Neuron (in vitro differentiated cells): ENCODE measurements around the gene HARS1.
"Not testable (repeated sequence)": the region's sequence is repeated elsewhere in the genome, so short reads cannot be mapped to it uniquely, and the experiment has no call there.

Experiments
- H2AFZ ChIP-seq: one replicate; pipeline ENCODE4 v1.6.1; 2013; ENCODE audit warnings: low read depth, mild to moderate bottlenecking, inconsistent platforms, low read length, moderate library complexity
- H3K27me3 ChIP-seq: one replicate; pipeline ENCODE4 v1.6.1; 2013; ENCODE audit warnings: low read length; ENCODE audit not compliant: insufficient read depth
- H3K36me3 ChIP-seq: one replicate; pipeline ENCODE4 v1.6.1; 2013; ENCODE audit warnings: low read length; ENCODE audit not compliant: insufficient read depth
- H3K4me1 ChIP-seq: one replicate; pipeline ENCODE4 v1.6.1; 2013; ENCODE audit warnings: low read length; ENCODE audit not compliant: insufficient read depth
- H3K4me3 ChIP-seq: 2 replicates; pipeline ENCODE4 v1.5.1; 2013; ENCODE audit warnings: mild to moderate bottlenecking, low read length, moderate library complexity
- H3K9me3 ChIP-seq: one replicate; pipeline ENCODE4 v1.6.1; 2013; ENCODE audit warnings: low read length

HARS1 gene

GRCh38 chr5:140690941-140691924 lies at the start of gene HARS1, which contains the start of gene HARS2:
Gene HARS1, minus strand, starts transcription at chr5:140691370. Its CDS starts 66 bp downstream, at chr5:140691304.
Gene HARS2, plus strand, starts transcription at chr5:140691455. Its CDS starts 194 bp downstream, at chr5:140691649.
- Histone ChIP-seq H3K4me3 (peak within 1 kb of the TSS; percentile 63), H3K4me1 (peaks cover 12% of the 10 kb centered on the region), H3K36me3 (peaks cover 48% of the 10 kb centered on the region), H2AFZ (peak within 1 kb of the TSS; percentile 76), H3K9me3 (no peaks in the 10 kb centered on the region), H3K27me3 (no peaks in the 10 kb centered on the region)

GRCh38 chr5:140737486-140737885 lies 46.3 kb upstream of the HARS1 start:
- H2AFZ ChIP-seq: no peak overlapping the region

GRCh38 chr5:140734354-140734753 lies 43.2 kb upstream of the HARS1 start:
- H3K4me3 ChIP-seq: no peak overlapping the region
- H3K27me3 ChIP-seq: no peaks in the 10 kb centered on the region
- H3K4me1 ChIP-seq: no peaks in the 10 kb centered on the region
- no peak overlapping the region for H2AFZ ChIP-seq
- no peaks in the 10 kb centered on the region for H3K9me3 ChIP-seq
- no peaks in the 10 kb centered on the region for H3K36me3 ChIP-seq

More at GRCh38 chr5:140737486-140737885, 46.3 kb upstream of the HARS1 start:
- H3K36me3 ChIP-seq: no peaks in the 10 kb centered on the region
- no peak overlapping the region for H3K4me3 ChIP-seq
- no peaks in the 10 kb centered on the region for H3K9me3 ChIP-seq
- no peaks in the 10 kb centered on the region for H3K27me3 ChIP-seq
- no peaks in the 10 kb centered on the region for H3K4me1 ChIP-seq

GRCh38 chr5:140733098-140733497 lies 41.9 kb upstream of the HARS1 start:
- H3K27me3 ChIP-seq: no peaks in the 10 kb centered on the region
- H3K9me3 ChIP-seq: no peaks in the 10 kb centered on the region
- H2AFZ ChIP-seq: no peak overlapping the region
- no peak overlapping the region for H3K4me3 ChIP-seq
- no peaks in the 10 kb centered on the region for H3K4me1 ChIP-seq
- no peaks in the 10 kb centered on the region for H3K36me3 ChIP-seq

GRCh38 chr5:140725799-140726471 lies 34.8 kb upstream of the HARS1 start:
- H3K4me1 ChIP-seq: no peaks in the 10 kb centered on the region
- peak overlapping the region; percentile 75 for H2AFZ ChIP-seq
- H3K36me3 ChIP-seq: no peaks in the 10 kb centered on the region
- H3K27me3 ChIP-seq: no peaks in the 10 kb centered on the region
- H3K9me3 ChIP-seq: no peaks in the 10 kb centered on the region
- peak overlapping the region; percentile 58 for H3K4me3 ChIP-seq

GRCh38 chr5:140721395-140721794 lies 30.2 kb upstream of the HARS1 start:
- not testable (repeated sequence) for H2AFZ ChIP-seq, H3K4me1 ChIP-seq, H3K9me3 ChIP-seq, H3K27me3 ChIP-seq, H3K36me3 ChIP-seq, H3K4me3 ChIP-seq

- not testable (repeated sequence) for H2AFZ ChIP-seq, H3K9me3 ChIP-seq, H3K4me3 ChIP-seq, H3K27me3 ChIP-seq, H3K36me3 ChIP-seq, H3K4me1 ChIP-seq
These were observed 29.6 kb upstream of the HARS1 start for GRCh38 chr5:140720738-140721137.

- Histone ChIP-seq H2AFZ (no peak overlapping the region), H3K9me3 (no peaks in the 10 kb centered on the region), H3K27me3 (no peaks in the 10 kb centered on the region), H3K4me3 (no peak overlapping the region), H3K36me3 (no peaks in the 10 kb centered on the region), H3K4me1 (no peaks in the 10 kb centered on the region)
These were observed 27.1 kb upstream of the HARS1 start for GRCh38 chr5:140718266-140718592.

GRCh38 chr5:140716238-140716637 lies 25.1 kb upstream of the HARS1 start:
- H3K4me3 ChIP-seq, H3K4me1 ChIP-seq, H2AFZ ChIP-seq, H3K27me3 ChIP-seq, H3K36me3 ChIP-seq, H3K9me3 ChIP-seq: not testable (repeated sequence)

GRCh38 chr5:140713562-140714094 lies 22.5 kb upstream of the HARS1 start:
- no peak overlapping the region for H3K4me3 ChIP-seq
- H3K36me3 ChIP-seq: no peaks in the 10 kb centered on the region
- H3K27me3 ChIP-seq: no peaks in the 10 kb centered on the region
- no peaks in the 10 kb centered on the region for H3K4me1 ChIP-seq
- H2AFZ ChIP-seq: no peak overlapping the region
- H3K9me3 ChIP-seq: no peaks in the 10 kb centered on the region

- Histone ChIP-seq H3K27me3 (no peaks in the 10 kb centered on the region), H3K4me1 (no peaks in the 10 kb centered on the region), H3K36me3 (peaks cover 9% of the 10 kb centered on the region), H3K4me3 (peak overlapping the region; percentile 55), H3K9me3 (no peaks in the 10 kb centered on the region), H2AFZ (peak overlapping the region; percentile 88)
These were observed 20.6 kb upstream of the HARS1 start for GRCh38 chr5:140711794-140712193.

- H3K9me3 ChIP-seq: no peaks in the 10 kb centered on the region
- no peaks in the 10 kb centered on the region for H3K4me1 ChIP-seq
- peak overlapping the region; percentile 55 for H3K4me3 ChIP-seq
- H3K36me3 ChIP-seq: peaks cover 16% of the 10 kb centered on the region
- no peaks in the 10 kb centered on the region for H3K27me3 ChIP-seq
- peak overlapping the region; percentile 88 for H2AFZ ChIP-seq
These were observed 19.9 kb upstream of the HARS1 start for GRCh38 chr5:140710899-140711552.

GRCh38 chr5:140708787-140709186 lies 17.6 kb upstream of the HARS1 start:
- H3K4me1 ChIP-seq, H3K9me3 ChIP-seq, H3K27me3 ChIP-seq, H2AFZ ChIP-seq, H3K4me3 ChIP-seq: not testable (repeated sequence)
- H3K36me3 ChIP-seq: peaks cover 37% of the 10 kb centered on the region
